Panc1 (cell line): ENCODE measurements around the gene LRRC18. TPM values are rescaled to one million over a fixed set of nuclear protein-coding genes. Genes with fewer than 3 reads are reported as not detected.

Source experiments
- ATAC-seq: fragments of 200-7000 bp; cut with Tn5 transposase; 2 replicates; pipeline ENCODE4 v1.9.1; 2020; ENCODE audit warnings: mild to moderate bottlenecking, moderate library complexity
- BruUV-seq: library from RNA; stranded (reverse); fragments of 400-500 nt; replicated peaks from 2 replicates; lab custom pipeline; 2021; lab: Mats Ljungman, UMichigan
- CTCF ChIA-PET: fragments of 300-600 bp; sonication (Branson Sonifier 250); formaldehyde crosslinking; loops from one replicate; lab custom pipeline; 2022; ENCODE audit warnings: antibody characterized with exemption; lab: Charles Lee
- POLR2A ChIA-PET: fragments of 300-600 bp; sonication (Branson Sonifier 250); formaldehyde crosslinking; loops from one replicate; lab custom pipeline; 2022; ENCODE audit warnings: antibody characterized with exemption; lab: Charles Lee
- DNase-seq: peaks from one replicate; pipeline ENCODE4 v3.0.0-alpha.2; 2010; ENCODE audit warnings: low read depth, low spot score
- H3K27ac ChIP-seq: 2 replicates; pipeline ENCODE4 v1.5.1; 2011; ENCODE audit warnings: mild to moderate bottlenecking, low read length, inconsistent platforms
- H3K27me3 ChIP-seq: fragments of 200-500 bp; sonication (Bioruptor generic); 2 replicates; pipeline ENCODE4 v1.6.0; 2014; ENCODE audit warnings: low read length, inconsistent platforms; ENCODE audit not compliant: control insufficient read depth, insufficient read depth
- H3K36me3 ChIP-seq: fragments of 200-500 bp; sonication (Bioruptor generic); 2 replicates; pipeline ENCODE4 v1.5.1; 2014; ENCODE audit warnings: inconsistent platforms, mild to moderate bottlenecking, low read length, moderate library complexity; ENCODE audit not compliant: control insufficient read depth, insufficient read depth
- H3K4me1 ChIP-seq: 2 replicates; pipeline ENCODE4 v1.5.1; 2011; ENCODE audit warnings: inconsistent platforms, mild to moderate bottlenecking, low read length, moderate library complexity; ENCODE audit not compliant: control insufficient read depth, insufficient read depth
- H3K4me3 ChIP-seq, 2 experiments: 2 replicates each; pipeline ENCODE4 v1.5.1; 2011 to 2012; ENCODE audit warnings: low read depth in 2 of 2, low read length in 2 of 2, mild to moderate bottlenecking in 2 of 2, inconsistent platforms in 1 of 2, moderate library complexity in 1 of 2
- H3K9me3 ChIP-seq: fragments of 200-500 bp; sonication (Bioruptor generic); 2 replicates; pipeline ENCODE4 v1.5.1; 2014; ENCODE audit warnings: low read depth, mild to moderate bottlenecking, inconsistent platforms, low read length, moderate library complexity; ENCODE audit not compliant: control insufficient read depth, insufficient read depth
- POLR2AphosphoS5 ChIP-seq: IDR thresholded peaks from 2 replicates; pipeline ENCODE4 v1.6.1; 2012; ENCODE audit warnings: mild to moderate bottlenecking, low read depth, low read length, moderate library complexity
- SIN3A ChIP-seq: IDR thresholded peaks from 2 replicates; pipeline ENCODE4 v1.6.1; 2012; ENCODE audit warnings: low read depth, mild to moderate bottlenecking, low read length, moderate library complexity, borderline replicate concordance; ENCODE audit not compliant: insufficient read depth
- TCF7L2 ChIP-seq: IDR thresholded peaks from 2 replicates; pipeline ENCODE4 v1.6.1; 2011; ENCODE audit warnings: mild to moderate bottlenecking, low read depth, low read length, inconsistent platforms
- in situ Hi-C: cut with HindIII; loops from 2 replicates; pipeline ENCODE4 v1.10.0; 2016; ENCODE audit warnings: low sequenced_read_pairs, low pct_unique_long_range_greater_than_20kb
- intact Hi-C: fragments of 100-400 bp; cut with micrococcal nuclease; formaldehyde crosslinking; loops from one replicate; pipeline ENCODE4 v1.10.0; 2022; ENCODE audit not compliant: unreplicated experiment
- total RNA-seq: library from RNA; stranded (reverse); gene quantifications from one replicate; pipeline ENCODE4 v1.2.1, GENCODE V29; 2021; ENCODE audit not compliant: unreplicated experiment
- TF ChIP-seq, protein P1 (sequence below), 2 experiments: IDR thresholded peaks; 2 replicates each; pipeline ENCODE4 v1.6.1; 2011 to 2012; ENCODE audit warnings: low read depth in 2 of 2, control low read depth in 1 of 2, low read length in 1 of 2, mild to moderate bottlenecking in 1 of 2, moderate library complexity in 1 of 2; ENCODE audit not compliant: insufficient read depth in 1 of 2
- TF ChIP-seq, protein P2 (sequence below): fragments of 450-650 bp; IDR thresholded peaks from 2 replicates; pipeline ENCODE4 v1.5.1; 2017; ENCODE audit warnings: mild to moderate bottlenecking

The LRRC18 gene
- total RNA-seq, 1 experiment from 2014 or later, result not detected

DNA sequence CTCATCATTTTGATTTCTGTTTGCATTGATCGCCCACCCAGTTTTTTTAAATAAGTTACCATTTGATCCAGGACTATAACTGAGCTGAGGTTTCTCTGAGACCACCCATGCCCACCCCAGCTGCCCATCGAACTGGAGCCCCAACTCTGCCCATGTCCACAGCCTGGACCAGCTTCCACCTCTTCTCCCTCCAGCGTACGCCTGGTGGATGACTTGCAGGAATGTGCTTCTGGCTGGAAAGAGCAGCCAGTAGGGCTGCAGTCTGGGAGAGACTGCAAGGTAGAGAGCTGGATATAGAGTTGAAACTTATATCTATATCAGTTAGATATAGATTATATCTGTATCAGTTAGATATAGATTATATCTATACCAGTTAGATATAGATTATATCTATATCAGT is 25.8 kb upstream of the LRRC18 start:
- ChIA-PET POLR2A (no interaction called here), CTCF (no interaction called here)
- DNase-seq, result no peak
- intact Hi-C loops, result no loop called here
- in situ Hi-C loops, result no loop called here
- no peak for ATAC-seq
- BruUV-seq, result no TSS peak
- Histone ChIP-seq H3K36me3 (no peaks in the 10 kb centered on the region), H3K4me3 (no peak overlapping the region), H3K27me3 (no peaks in the 10 kb centered on the region), H3K9me3 (no peaks in the 10 kb centered on the region), H3K4me1 (no peaks in the 10 kb centered on the region), H3K27ac (no peak overlapping the region)
- TF ChIP-seq TCF7L2 (no peak), POLR2AphosphoS5 (no peak), SIN3A (no peak)
- TF ChIP-seq, protein P1, sequence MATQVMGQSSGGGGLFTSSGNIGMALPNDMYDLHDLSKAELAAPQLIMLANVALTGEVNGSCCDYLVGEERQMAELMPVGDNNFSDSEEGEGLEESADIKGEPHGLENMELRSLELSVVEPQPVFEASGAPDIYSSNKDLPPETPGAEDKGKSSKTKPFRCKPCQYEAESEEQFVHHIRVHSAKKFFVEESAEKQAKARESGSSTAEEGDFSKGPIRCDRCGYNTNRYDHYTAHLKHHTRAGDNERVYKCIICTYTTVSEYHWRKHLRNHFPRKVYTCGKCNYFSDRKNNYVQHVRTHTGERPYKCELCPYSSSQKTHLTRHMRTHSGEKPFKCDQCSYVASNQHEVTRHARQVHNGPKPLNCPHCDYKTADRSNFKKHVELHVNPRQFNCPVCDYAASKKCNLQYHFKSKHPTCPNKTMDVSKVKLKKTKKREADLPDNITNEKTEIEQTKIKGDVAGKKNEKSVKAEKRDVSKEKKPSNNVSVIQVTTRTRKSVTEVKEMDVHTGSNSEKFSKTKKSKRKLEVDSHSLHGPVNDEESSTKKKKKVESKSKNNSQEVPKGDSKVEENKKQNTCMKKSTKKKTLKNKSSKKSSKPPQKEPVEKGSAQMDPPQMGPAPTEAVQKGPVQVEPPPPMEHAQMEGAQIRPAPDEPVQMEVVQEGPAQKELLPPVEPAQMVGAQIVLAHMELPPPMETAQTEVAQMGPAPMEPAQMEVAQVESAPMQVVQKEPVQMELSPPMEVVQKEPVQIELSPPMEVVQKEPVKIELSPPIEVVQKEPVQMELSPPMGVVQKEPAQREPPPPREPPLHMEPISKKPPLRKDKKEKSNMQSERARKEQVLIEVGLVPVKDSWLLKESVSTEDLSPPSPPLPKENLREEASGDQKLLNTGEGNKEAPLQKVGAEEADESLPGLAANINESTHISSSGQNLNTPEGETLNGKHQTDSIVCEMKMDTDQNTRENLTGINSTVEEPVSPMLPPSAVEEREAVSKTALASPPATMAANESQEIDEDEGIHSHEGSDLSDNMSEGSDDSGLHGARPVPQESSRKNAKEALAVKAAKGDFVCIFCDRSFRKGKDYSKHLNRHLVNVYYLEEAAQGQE (IDR thresholded peaks at IDR 0.05; ENCODE audit: insufficient read depth in 1 of 2, low read depth in 2 of 2, low read length in 1 of 2), result no peak
- TF ChIP-seq, protein P2, sequence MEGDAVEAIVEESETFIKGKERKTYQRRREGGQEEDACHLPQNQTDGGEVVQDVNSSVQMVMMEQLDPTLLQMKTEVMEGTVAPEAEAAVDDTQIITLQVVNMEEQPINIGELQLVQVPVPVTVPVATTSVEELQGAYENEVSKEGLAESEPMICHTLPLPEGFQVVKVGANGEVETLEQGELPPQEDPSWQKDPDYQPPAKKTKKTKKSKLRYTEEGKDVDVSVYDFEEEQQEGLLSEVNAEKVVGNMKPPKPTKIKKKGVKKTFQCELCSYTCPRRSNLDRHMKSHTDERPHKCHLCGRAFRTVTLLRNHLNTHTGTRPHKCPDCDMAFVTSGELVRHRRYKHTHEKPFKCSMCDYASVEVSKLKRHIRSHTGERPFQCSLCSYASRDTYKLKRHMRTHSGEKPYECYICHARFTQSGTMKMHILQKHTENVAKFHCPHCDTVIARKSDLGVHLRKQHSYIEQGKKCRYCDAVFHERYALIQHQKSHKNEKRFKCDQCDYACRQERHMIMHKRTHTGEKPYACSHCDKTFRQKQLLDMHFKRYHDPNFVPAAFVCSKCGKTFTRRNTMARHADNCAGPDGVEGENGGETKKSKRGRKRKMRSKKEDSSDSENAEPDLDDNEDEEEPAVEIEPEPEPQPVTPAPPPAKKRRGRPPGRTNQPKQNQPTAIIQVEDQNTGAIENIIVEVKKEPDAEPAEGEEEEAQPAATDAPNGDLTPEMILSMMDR, result no peak

DNA sequence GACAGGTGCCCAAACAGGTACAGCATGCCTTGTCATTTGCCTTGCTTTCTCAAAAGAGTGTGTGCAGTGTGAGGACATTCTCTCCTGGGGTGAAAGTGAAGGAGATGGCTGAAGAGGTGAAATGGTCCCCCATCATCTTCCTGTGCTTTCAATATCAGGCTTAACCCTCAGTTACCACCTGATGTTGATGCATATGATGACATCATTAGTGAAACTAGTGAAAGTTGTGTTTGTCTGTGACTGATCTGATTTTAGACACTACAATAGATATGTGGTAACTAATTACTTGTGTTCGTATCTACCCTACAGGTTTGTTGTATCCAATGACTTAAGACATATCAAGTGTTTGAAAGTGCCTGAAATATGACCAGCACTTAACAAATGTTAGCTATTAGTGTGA is 24.4 kb upstream of the LRRC18 start:
- Histone ChIP-seq H3K4me3 (no peak overlapping the region), H3K36me3 (no peaks in the 10 kb centered on the region), H3K27ac (no peak overlapping the region), H3K9me3 (no peaks in the 10 kb centered on the region), H3K4me1 (no peaks in the 10 kb centered on the region), H3K27me3 (no peaks in the 10 kb centered on the region)
- in situ Hi-C loops, result no loop called here
- POLR2A ChIA-PET, result no interaction called here
- intact Hi-C loops, result no loop called here
- TF ChIP-seq SIN3A (no peak), TCF7L2 (no peak), POLR2AphosphoS5 (no peak)
- TF ChIP-seq, protein P1 (IDR thresholded peaks at IDR 0.05; ENCODE audit: insufficient read depth in 1 of 2, low read depth in 2 of 2, low read length in 1 of 2), result no peak
- TF ChIP-seq, protein P2, result no peak
- CTCF ChIA-PET, result no interaction called here
- ATAC-seq (no peak), DNase-seq (no peak)
- no TSS peak for BruUV-seq
